ENCODE results near the gene CLTCL1.
"Not testable (repeated sequence)": the region's sequence is repeated elsewhere in the genome, so short reads cannot be mapped to it uniquely, and the experiment has no call there.

DNA sequence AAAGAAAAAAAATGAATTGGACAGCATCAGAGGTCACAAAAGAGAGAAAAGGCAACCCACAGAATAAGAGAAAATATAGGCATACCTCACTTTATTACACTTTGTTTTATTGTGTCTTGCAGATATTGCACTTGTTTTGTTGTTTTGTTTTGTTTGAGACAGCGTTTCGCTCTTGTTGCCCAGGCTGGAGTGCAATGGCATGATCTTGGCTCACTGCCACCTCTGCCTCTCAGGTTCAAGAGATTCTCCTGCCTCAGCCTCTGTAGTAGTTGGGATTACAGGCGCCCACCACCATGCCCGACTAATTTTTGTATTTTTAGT, 32.6 kb downstream of the CLTCL1 start:
- not testable (repeated sequence) for TF ChIP-seq POLR2AphosphoS5, POLR2A (IDR thresholded peaks at IDR 0.05)

All from prostate gland (tissue), 1 donor.